Kidney epithelial cell (primary cell): Measurements from ENCODE around the gene INTS14. TPM values are rescaled to one million over a fixed set of nuclear protein-coding genes. Genes with fewer than 3 reads are reported as not detected.

Experiments used
- DNase-seq: peaks from one replicate; pipeline ENCODE4 v3.0.0-alpha.2; 2010; ENCODE audit warnings: low read depth
- H3K27me3 ChIP-seq: 2 replicates; pipeline ENCODE4 v1.6.0; 2011; ENCODE audit warnings: low read length; ENCODE audit not compliant: control insufficient read depth, insufficient read depth
- H3K36me3 ChIP-seq: 2 replicates; pipeline ENCODE4 v1.5.1; 2011; ENCODE audit warnings: low read length; ENCODE audit not compliant: control insufficient read depth, insufficient read depth
- H3K4me3 ChIP-seq: 2 replicates; pipeline ENCODE4 v1.5.1; 2011; ENCODE audit warnings: low read depth, mild to moderate bottlenecking, control low read depth, low read length
- CTCF ChIP-seq: IDR thresholded peaks from 2 replicates; pipeline ENCODE4 v1.5.1; 2011; ENCODE audit warnings: mild to moderate bottlenecking, moderate library complexity, low read length, control low read depth, inconsistent platforms; ENCODE audit not compliant: insufficient read depth, poor library complexity, severe bottlenecking
- total RNA-seq: library from RNA; depleted of rRNA; stranded (reverse); fragments of >200 nt; gene quantifications from 2 replicates; pipeline ENCODE4 v1.2.3, GENCODE V29; 2015

Gene INTS14
- total RNA-seq, 1 donor from 2014 or later: 49.3 TPM

- H3K36me3 ChIP-seq: no peaks in the 10 kb centered on the region
- H3K4me3 ChIP-seq: no peak overlapping the region
- no peaks in the 10 kb centered on the region for H3K27me3 ChIP-seq
- TF ChIP-seq CTCF: no peak
- DNase-seq: no peak
These were observed 69.6 kb downstream of the INTS14 start for GRCh38 chr15:65541231-65541820.

GRCh38 chr15:65540314-65540713, 70.6 kb downstream of the INTS14 start:
- Histone ChIP-seq H3K36me3 (no peaks in the 10 kb centered on the region), H3K27me3 (no peaks in the 10 kb centered on the region), H3K4me3 (no peak overlapping the region)
- no peak for DNase-seq
- no peak for TF ChIP-seq CTCF

- TF ChIP-seq CTCF: no peak
- DNase-seq: no peak
- no peaks in the 10 kb centered on the region for H3K36me3 ChIP-seq
- no peaks in the 10 kb centered on the region for H3K27me3 ChIP-seq
- H3K4me3 ChIP-seq: no peak overlapping the region
These were observed 75.7 kb downstream of the INTS14 start for GRCh38 chr15:65535192-65535591.

- Histone ChIP-seq H3K36me3 (no peaks in the 10 kb centered on the region), H3K4me3 (no peak overlapping the region), H3K27me3 (no peaks in the 10 kb centered on the region)
- DNase-seq: no peak
- no peak for TF ChIP-seq CTCF
These were observed 77.7 kb downstream of the INTS14 start for GRCh38 chr15:65533057-65533756.

- DNase-seq: no peak
- H3K36me3 ChIP-seq: no peaks in the 10 kb centered on the region
- no peak overlapping the region for H3K4me3 ChIP-seq
- no peak for TF ChIP-seq CTCF
- no peaks in the 10 kb centered on the region for H3K27me3 ChIP-seq
These were observed 78.2 kb downstream of the INTS14 start for GRCh38 chr15:65532738-65533051.
